NCI-H774 (cell line): ENCODE data around the gene LRMDA.
"Not testable (repeated sequence)": the region's sequence is repeated elsewhere in the genome, so short reads cannot be mapped to it uniquely, and the experiment has no call there.

Experiments
- DNase-seq: peaks from one replicate; lab custom pipeline; 2025; lab: John Stamatoyannopoulos, UW

LRMDA gene

GRCh38 chr10:76554033-76554408, 1122.6 kb downstream of the LRMDA start:
- DNase-seq: no peak

- no peak for DNase-seq
Measured at GRCh38 chr10:76554478-76554877, 1123.1 kb downstream of the LRMDA start.

GRCh38 chr10:76555067-76555670, 1123.7 kb downstream of the LRMDA start:
- no peak for DNase-seq

- no peak for DNase-seq
Measured at GRCh38 chr10:76557366-76557765, 1125.9 kb downstream of the LRMDA start.

- peak; percentile 14 for DNase-seq
Measured at GRCh38 chr10:76558586-76558985, 1127.2 kb downstream of the LRMDA start.

GRCh38 chr10:76558996-76559891, 1127.8 kb downstream of the LRMDA start:
- DNase-seq: no peak

GRCh38 chr10:76559892-76560220, 1128.4 kb downstream of the LRMDA start:
- no peak for DNase-seq

- no peak for DNase-seq
Measured at GRCh38 chr10:76560338-76560737, 1128.9 kb downstream of the LRMDA start.

GRCh38 chr10:76563286-76563685, 1131.9 kb downstream of the LRMDA start:
- no peak for DNase-seq

GRCh38 chr10:76572021-76572420, 1140.6 kb downstream of the LRMDA start:
- DNase-seq: no peak

GRCh38 chr10:76576276-76576962, 1145.0 kb downstream of the LRMDA start:
- DNase-seq: no peak

- no peak for DNase-seq
Measured at GRCh38 chr10:76577455-76577854, 1146.0 kb downstream of the LRMDA start.

GRCh38 chr10:76581506-76582256, 1150.3 kb downstream of the LRMDA start:
- peak; percentile 35 for DNase-seq

- no peak for DNase-seq
Measured at GRCh38 chr10:76582531-76582930, 1151.1 kb downstream of the LRMDA start.

GRCh38 chr10:76583711-76584161, 1152.3 kb downstream of the LRMDA start:
- DNase-seq: no peak

GRCh38 chr10:76584466-76584865, 1153.0 kb downstream of the LRMDA start:
- DNase-seq: not testable (repeated sequence)
